Neural cell (in vitro differentiated cells): ENCODE results near the gene ARID1B.

Experiments
- CTCF ChIP-seq: fragments of 450-650 bp; IDR thresholded peaks from 2 replicates; pipeline ENCODE4 v1.5.1; 2014; ENCODE audit warnings: antibody characterized with exemption, mild to moderate bottlenecking, moderate library complexity; ENCODE audit not compliant: poor library complexity, severe bottlenecking
- EZH2 ChIP-seq: fragments of 200-600, 300-800 bp; shearing (Covaris generic), sonication (generic); IDR thresholded peaks from 2 replicates; pipeline ENCODE4 v1.6.1; 2014; ENCODE audit warnings: antibody characterized with exemption, low read length, borderline replicate concordance, mild to moderate bottlenecking; ENCODE audit not compliant: insufficient read depth, poor library complexity, severe bottlenecking
- POLR2AphosphoS5 ChIP-seq: IDR thresholded peaks from 2 replicates; pipeline ENCODE4 v1.6.1; 2012
- RAD21 ChIP-seq: fragments of 450-650 bp; conservative IDR thresholded peaks from 2 replicates; pipeline ENCODE4 v1.6.1; 2014; ENCODE audit warnings: antibody characterized with exemption, mild to moderate bottlenecking, moderate library complexity
- SMC3 ChIP-seq: fragments of 450-650 bp; conservative IDR thresholded peaks from 2 replicates; pipeline ENCODE4 v1.6.1; 2014; ENCODE audit warnings: antibody characterized with exemption, mild to moderate bottlenecking, moderate library complexity; ENCODE audit not compliant: poor library complexity
- TAF1 ChIP-seq: IDR thresholded peaks from 2 replicates; pipeline ENCODE4 v1.6.1; 2012; ENCODE audit warnings: low read depth

GRCh38 chr6:156832231-156832647 lies 55.1 kb downstream of the ARID1B start:
- TF ChIP-seq CTCF (no peak), SMC3 (no peak), RAD21 (no peak), EZH2 (no peak), TAF1 (no peak), POLR2AphosphoS5 (no peak)
